ENCODE data around the gene GOLGA6D. TPM values are rescaled to one million over a fixed set of nuclear protein-coding genes. Genes with fewer than 3 reads are reported as not detected.
A peak's percentile ranks its signal among the peaks of the same experiment; 100 is the strongest.
"Not testable (repeated sequence)": the region's sequence is repeated elsewhere in the genome, so short reads cannot be mapped to it uniquely, and the experiment has no call there.

GOLGA6D gene
- total RNA-seq, 2 donors from 2014 or later = 0.16 TPM; not detected in 1

- not testable (repeated sequence) for H3K27ac Mint-ChIP-seq; ATAC-seq (replicated peaks); H3K9me3 Mint-ChIP-seq; H3K4me3 Mint-ChIP-seq; H3K4me1 Mint-ChIP-seq; H3K36me3 Mint-ChIP-seq (ENCODE audit: low read depth); H3K27me3 Mint-ChIP-seq
These were observed 23.9 kb upstream of the GOLGA6D start for GRCh38 chr15:75258620-75259343.

DNA sequence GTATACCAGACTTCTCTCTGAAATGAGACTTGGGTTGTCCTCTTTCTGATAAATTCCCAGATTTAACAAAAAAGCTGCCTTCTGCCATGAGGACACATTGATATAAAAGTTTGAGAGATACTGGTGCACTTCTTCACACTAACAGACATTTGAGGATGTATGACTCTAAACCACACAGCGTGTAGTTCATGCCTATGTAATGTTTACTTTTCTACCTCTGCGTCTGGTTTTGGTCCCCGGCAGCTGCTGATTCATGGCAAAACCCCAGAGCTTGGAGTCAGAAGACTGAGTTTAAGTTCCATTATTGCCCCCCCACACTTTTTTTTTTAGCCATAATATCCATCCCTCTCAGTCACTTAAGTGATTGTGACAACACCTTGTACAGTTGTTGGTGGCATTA is 22.8 kb upstream of the GOLGA6D start:
- H3K4me1 Mint-ChIP-seq; H3K27me3 Mint-ChIP-seq; H3K4me3 Mint-ChIP-seq; H3K27ac Mint-ChIP-seq; ATAC-seq (replicated peaks); H3K9me3 Mint-ChIP-seq; H3K36me3 Mint-ChIP-seq (ENCODE audit: low read depth): not testable (repeated sequence)

- not testable (repeated sequence) for H3K9me3 Mint-ChIP-seq; H3K27ac Mint-ChIP-seq; H3K36me3 Mint-ChIP-seq (ENCODE audit: low read depth); H3K4me1 Mint-ChIP-seq; H3K27me3 Mint-ChIP-seq; H3K4me3 Mint-ChIP-seq; ATAC-seq (replicated peaks)
These were observed 8.8 kb upstream of the GOLGA6D start for GRCh38 chr15:75273751-75274359.

- H3K4me3 Mint-ChIP-seq; H3K4me1 Mint-ChIP-seq; H3K27me3 Mint-ChIP-seq; H3K36me3 Mint-ChIP-seq (ENCODE audit: low read depth); H3K27ac Mint-ChIP-seq; H3K9me3 Mint-ChIP-seq: not testable (repeated sequence)
- peak; percentile 76 for ATAC-seq (replicated peaks)
These were observed 8.0 kb upstream of the GOLGA6D start for GRCh38 chr15:75274509-75275107.

- not testable (repeated sequence) for H3K27ac Mint-ChIP-seq; H3K4me3 Mint-ChIP-seq; H3K36me3 Mint-ChIP-seq (ENCODE audit: low read depth); H3K4me1 Mint-ChIP-seq; H3K27me3 Mint-ChIP-seq; H3K9me3 Mint-ChIP-seq; ATAC-seq (replicated peaks)
These were observed 7.0 kb upstream of the GOLGA6D start for GRCh38 chr15:75275617-75276016.

DNA sequence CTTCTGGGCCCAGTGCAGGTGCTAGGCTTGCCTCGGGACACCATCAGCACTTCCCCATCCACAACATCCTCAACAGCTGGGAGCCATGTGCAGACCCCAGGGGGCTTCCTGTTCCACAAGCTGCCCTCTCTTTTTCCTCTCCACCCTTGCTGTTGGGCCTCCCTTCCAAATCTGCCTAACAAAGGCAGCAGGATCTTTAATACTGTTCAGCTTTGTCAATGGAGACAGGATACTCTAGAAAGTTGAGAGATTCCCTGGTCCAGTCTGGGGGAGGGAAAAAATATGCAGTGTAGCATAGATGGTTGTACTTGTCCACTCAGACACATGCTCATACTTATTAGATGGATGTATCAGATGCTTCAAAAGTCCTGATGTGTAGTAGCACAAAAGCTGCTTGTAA is 4.1 kb upstream of the GOLGA6D start:
- H3K4me1 Mint-ChIP-seq; ATAC-seq (replicated peaks); H3K27ac Mint-ChIP-seq; H3K9me3 Mint-ChIP-seq; H3K4me3 Mint-ChIP-seq; H3K27me3 Mint-ChIP-seq; H3K36me3 Mint-ChIP-seq (ENCODE audit: low read depth): not testable (repeated sequence)

DNA sequence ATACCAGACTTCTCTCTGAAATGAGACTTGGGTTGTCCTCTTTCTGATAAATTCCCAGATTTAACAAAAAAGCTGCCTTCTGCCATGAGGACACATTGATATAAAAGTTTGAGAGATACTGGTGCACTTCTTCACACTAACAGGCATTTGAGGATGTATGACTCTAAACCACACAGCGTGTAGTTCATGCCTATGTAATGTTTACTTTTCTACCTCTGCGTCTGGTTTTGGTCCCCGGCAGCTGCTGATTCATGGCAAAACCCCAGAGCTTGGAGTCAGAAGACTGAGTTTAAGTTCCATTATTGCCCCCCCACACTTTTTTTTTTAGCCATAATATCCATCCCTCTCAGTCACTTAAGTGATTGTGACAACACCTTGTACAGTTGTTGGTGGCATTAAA is 1.5 kb downstream of the GOLGA6D start:
- not testable (repeated sequence) for H3K4me1 Mint-ChIP-seq, H3K9me3 Mint-ChIP-seq

DNA sequence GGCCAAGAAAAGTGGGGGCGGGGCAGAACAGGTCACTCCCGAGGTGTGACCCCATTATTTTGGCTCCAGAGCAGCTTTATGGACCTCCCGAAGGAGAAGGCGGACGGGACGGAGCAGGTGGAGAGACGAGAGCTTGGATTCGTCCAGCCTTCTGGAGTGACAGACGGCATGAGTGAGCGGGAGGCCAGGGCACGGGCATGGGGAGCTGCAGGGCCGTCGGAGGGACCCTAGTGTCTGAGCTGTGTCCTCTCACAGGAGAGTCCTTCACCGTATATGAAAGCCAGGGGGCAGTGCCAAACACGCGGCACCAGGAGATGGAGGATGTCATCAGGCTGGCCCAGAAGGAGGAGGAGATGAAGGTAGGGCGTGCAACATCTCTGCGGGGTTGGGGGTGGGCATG is 11.0 kb downstream of the GOLGA6D start:
- not testable (repeated sequence) for H3K27me3 Mint-ChIP-seq; ATAC-seq (replicated peaks); H3K9me3 Mint-ChIP-seq; H3K4me3 Mint-ChIP-seq; H3K36me3 Mint-ChIP-seq (ENCODE audit: low read depth); H3K4me1 Mint-ChIP-seq; H3K27ac Mint-ChIP-seq

More for the DNA sequence above, 1.5 kb downstream of the GOLGA6D start:
- not testable (repeated sequence) for H3K4me3 Mint-ChIP-seq; H3K36me3 Mint-ChIP-seq (ENCODE audit: low read depth); ATAC-seq (replicated peaks); H3K27ac Mint-ChIP-seq; H3K27me3 Mint-ChIP-seq

DNA sequence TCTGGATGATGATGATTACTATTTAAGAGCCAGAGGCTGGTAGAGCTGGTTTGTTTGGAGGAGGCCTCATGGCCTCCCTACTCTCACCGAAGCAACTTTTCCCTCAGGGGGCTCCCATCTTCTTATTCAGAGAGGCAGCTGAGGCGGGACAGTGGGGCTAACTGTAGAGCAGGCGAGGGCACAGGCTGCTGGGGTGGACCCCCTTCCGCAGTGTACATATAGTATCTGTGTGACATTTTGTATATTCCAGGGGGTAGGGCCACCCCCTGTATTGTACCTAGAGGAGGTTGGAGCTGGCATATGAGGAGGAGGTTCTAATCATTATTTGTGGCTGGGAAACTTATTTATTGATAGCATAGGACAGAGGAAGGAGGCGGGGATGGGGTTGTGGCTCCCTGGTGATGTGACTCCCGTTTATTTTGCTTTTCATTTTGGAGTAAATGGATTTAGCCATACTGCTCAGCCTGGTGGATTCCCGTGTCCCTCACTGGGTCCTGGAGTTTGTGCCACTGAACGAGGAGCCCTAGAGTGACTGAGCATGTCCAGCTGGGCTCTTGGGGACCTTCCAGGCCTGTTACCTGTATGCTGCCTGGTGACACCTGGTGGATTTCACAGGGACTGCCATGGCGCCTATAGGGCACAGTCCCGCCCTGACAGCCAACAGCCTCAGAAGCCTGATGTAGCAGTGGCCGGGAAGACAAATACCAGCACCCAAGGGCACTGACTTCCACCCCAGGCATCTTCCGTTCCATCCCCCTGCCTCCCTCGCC is 16.1 kb downstream of the GOLGA6D start:
- not testable (repeated sequence) for H3K27ac Mint-ChIP-seq; H3K4me3 Mint-ChIP-seq; H3K9me3 Mint-ChIP-seq; H3K4me1 Mint-ChIP-seq; H3K27me3 Mint-ChIP-seq; H3K36me3 Mint-ChIP-seq (ENCODE audit: low read depth)
- ATAC-seq (replicated peaks) = peak; percentile 97

GRCh38 chr15:75299311-75299688 is 16.7 kb downstream of the GOLGA6D start:
- not testable (repeated sequence) for H3K9me3 Mint-ChIP-seq; H3K36me3 Mint-ChIP-seq (ENCODE audit: low read depth); H3K27ac Mint-ChIP-seq; H3K4me1 Mint-ChIP-seq; H3K4me3 Mint-ChIP-seq
- peak; percentile 95 for ATAC-seq (replicated peaks)
- H3K27me3 Mint-ChIP-seq = peaks cover 12% of the 10 kb centered on the region

DNA sequence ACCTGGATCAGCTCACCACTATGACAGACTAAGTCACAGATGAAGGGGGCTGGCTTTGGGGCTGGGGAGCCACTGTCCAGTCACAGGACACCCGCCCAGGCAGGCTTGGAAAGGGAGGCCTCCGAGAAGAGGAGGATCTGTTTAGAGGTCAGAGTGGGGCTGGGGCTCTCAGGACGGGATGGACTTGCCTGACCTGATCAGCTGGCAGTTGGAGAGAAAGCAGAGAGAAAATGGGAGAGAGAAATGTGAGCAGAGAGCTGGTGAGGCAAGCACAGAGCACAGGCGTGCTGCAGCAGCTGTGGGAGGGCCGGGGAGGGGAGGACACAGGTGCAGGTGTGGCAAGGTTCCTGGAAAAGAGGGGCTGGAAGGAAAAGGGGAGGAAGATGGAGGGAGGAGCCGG is 17.4 kb downstream of the GOLGA6D start:
- H3K4me1 Mint-ChIP-seq; H3K9me3 Mint-ChIP-seq; ATAC-seq (replicated peaks); H3K4me3 Mint-ChIP-seq; H3K36me3 Mint-ChIP-seq (ENCODE audit: low read depth); H3K27ac Mint-ChIP-seq: not testable (repeated sequence)
- peaks cover 18% of the 10 kb centered on the region for H3K27me3 Mint-ChIP-seq

- H3K4me3 Mint-ChIP-seq = no peak overlapping the region
- H3K9me3 Mint-ChIP-seq = no peaks in the 10 kb centered on the region
- H3K36me3 Mint-ChIP-seq (ENCODE audit: low read depth) = no peaks in the 10 kb centered on the region
- peaks cover 30% of the 10 kb centered on the region for H3K27me3 Mint-ChIP-seq
- H3K27ac Mint-ChIP-seq = no peak overlapping the region
- H3K4me1 Mint-ChIP-seq = no peaks in the 10 kb centered on the region
- ATAC-seq (replicated peaks) = no peak
These were observed 19.7 kb downstream of the GOLGA6D start for GRCh38 chr15:75302318-75302717.

- H3K36me3 Mint-ChIP-seq (ENCODE audit: low read depth); H3K9me3 Mint-ChIP-seq; H3K27ac Mint-ChIP-seq; H3K4me3 Mint-ChIP-seq; ATAC-seq (replicated peaks); H3K4me1 Mint-ChIP-seq: not testable (repeated sequence)
- peaks cover 33% of the 10 kb centered on the region for H3K27me3 Mint-ChIP-seq
These were observed 20.1 kb downstream of the GOLGA6D start for GRCh38 chr15:75302753-75303152.

- Mint-ChIP-seq H3K4me1 (no peaks in the 10 kb centered on the region), H3K9me3 (no peaks in the 10 kb centered on the region), H3K4me3 (no peak overlapping the region), H3K36me3 (ENCODE audit: low read depth) (no peaks in the 10 kb centered on the region), H3K27me3 (peaks cover 45% of the 10 kb centered on the region), H3K27ac (no peak overlapping the region)
- no peak for ATAC-seq (replicated peaks)
These were observed 23.6 kb downstream of the GOLGA6D start for GRCh38 chr15:75306188-75306587.
